GM19023 (cell line): Measurements from ENCODE around the gene ATP6V1B1.

Source experiments
- ATAC-seq: cut with Tn5 transposase; IDR thresholded peaks from one replicate; pipeline ENCODE4 v1.9.1; 2021; ENCODE audit warnings: mild to moderate bottlenecking, moderate library complexity; ENCODE audit not compliant: unreplicated experiment

Gene ATP6V1B1

DNA sequence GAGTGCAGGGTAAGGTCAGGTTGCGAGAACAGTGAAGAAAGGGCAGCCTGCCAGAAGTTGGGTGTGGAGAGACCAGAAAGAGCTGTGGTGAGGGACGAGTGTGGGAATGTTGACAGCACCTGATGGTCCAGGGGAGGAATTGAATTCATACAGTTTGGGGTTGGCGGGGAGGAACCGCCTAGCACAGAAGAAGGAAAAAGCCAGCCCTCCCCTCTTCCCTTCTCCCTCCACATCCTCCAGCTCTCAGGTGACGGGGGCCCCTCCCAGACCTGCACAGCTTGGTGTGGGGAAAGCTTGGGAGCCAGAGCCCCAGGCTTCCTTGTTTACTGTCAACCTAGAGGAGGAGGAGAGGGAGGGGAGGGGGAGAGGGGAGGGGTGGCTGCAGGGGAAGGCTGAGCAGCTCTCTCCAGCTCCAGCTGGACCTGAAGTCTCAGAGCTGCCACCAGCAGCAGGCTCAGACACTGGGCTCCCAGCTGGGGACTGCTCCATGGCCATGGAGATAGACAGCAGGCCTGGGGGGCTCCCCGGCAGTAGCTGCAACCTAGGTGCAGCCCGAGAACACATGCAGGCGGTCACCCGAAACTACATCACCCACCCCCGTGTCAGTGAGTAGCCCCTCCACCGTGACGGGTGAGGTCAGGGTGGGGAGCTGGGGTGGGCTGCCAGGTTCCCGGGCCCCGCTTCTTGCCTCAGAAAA, at the start of gene ATP6V1B1:
Gene ATP6V1B1, plus strand, starts transcription at position 433 of the 697 bp plus-strand sequence. Its CDS starts 55 bp downstream, at position 488.
- no peak for ATAC-seq

GRCh38 chr2:70886541-70886987, 49.1 kb upstream of the ATP6V1B1 start:
- no peak for ATAC-seq

DNA sequence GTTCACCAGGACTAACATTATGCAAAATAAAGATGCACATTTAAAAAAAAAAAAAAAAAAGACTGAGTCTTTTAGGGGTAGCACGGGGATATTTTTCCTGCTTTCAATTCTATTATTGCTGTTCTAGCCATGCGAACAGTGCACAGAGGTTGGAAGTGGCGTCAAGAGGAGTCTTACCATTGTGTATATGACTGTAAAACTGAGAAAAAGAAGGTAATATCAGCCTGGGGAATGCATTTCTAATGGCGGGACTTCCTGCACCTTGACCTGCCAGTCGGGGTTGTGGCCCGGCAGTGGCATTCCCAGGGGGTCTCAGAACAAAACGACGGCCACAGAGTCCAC, 48.5 kb upstream of the ATP6V1B1 start:
- ATAC-seq: no peak

DNA sequence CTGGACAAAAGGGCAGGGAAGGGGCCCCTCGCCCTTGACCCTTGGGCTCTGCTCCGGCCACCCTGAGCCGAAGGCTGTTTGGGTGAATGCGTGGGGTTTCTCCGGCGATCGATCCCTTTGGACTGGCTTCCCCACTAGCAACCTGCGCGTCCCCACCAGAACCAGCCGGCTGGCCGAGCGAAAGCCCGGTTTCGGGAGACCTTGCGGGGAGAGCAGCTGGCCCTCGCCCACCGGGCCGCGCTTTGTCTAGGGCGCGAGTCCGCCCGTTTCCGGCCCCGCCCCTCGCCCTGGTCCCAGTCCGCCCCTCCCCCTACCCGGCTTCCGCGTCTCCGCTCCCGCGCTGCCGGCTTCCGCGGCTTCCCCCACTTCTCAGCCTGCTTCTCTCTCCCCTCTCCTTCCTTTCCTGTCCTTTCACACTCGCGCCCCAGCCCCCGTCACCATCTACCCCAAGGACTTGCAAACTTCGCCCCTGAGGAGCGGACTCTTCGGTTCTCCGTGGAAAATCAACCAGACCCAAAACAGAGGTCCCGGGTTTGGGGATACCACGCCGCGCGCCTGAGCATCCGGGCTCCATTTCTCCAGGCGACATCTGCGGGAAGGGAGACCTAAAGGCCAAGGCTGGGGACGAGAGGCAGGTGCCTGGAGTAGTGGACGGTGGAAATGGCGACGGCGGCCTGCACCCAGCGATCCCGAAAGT, 48.0 kb upstream of the ATP6V1B1 start:
- no peak for ATAC-seq

DNA sequence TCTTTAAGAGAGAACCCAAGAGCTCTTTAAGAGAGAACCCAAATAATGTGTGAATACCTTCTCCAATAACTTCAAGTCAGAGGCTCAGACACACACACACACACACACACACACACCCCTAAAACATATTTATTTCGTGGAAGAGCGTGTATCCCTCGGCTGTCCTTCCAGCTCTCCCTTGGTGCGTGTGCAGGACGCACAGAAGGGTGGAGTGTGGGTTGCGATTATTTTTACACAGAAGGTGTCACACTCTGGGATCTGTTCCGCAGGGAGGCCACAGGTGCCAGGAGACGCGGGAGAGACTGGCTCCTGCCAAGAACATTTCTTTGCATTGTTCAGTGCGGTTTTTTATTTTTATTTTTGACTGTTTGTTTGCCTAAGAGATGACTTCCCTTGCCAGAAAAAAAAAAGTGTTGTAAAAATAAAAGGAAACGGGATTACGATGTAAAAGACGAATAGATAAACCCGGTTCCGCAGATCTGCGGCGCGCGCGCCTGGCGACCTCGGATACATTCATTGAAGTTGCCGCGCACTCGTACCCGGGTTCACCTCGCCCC, 47.3 kb upstream of the ATP6V1B1 start:
- no peak for ATAC-seq

DNA sequence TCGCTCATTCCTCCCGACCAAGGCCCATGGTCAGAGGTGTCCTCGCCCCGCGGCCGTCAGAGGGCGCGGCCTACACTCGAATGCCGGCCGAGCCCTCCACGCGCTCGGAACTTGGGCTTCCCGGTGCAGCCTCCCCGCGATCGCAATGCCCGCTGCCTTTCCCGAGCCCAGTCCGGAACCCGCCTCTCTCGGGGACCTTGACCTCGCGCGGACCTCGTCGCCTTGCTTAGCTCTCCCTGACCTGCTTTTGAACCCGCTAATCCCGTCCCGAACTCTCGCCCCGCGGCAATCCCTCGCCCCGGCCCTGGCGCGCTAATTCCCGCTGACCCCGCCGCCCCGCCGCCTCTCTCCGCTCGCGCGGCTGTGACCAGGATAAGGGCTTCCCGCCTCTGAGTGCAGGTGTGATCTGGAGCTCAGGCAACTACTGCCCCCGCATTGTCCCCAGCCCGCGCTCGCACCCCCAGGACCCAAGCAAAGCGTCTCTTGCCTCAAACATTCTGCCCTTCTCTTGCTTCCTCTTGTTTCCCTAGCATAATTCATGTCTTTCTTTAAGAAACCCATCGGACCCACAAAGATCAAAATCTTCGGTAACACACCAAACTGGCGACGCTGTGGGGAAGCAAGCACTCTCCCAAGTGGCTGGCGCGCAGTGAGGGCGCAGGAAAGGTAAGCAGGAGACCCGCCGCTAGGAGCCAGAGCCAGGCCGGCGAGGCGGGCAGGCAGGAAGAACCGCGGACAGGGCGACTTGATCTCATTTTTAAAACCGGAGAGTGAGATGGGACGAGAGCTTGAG, 46.6 kb upstream of the ATP6V1B1 start:
- ATAC-seq: no peak

DNA sequence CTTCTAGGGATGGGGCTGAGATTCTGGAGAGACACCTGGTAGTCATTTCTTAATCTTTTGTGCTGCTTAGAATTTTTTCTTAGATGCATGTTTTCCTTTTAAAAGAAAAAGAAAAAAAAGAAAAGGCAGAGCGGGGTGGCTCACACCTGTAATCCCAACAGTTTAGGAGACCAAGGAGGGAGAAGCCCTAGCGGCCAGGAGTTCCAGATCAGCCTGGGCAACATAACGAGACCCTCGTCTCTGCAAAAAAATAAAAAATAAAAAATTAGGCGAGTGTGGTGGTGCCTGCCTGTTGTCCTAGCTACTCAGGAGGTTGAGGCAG, 46.0 kb upstream of the ATP6V1B1 start:
- ATAC-seq: no peak

- ATAC-seq: no peak
These were observed 45.1 kb upstream of the ATP6V1B1 start for GRCh38 chr2:70890469-70891065.

DNA sequence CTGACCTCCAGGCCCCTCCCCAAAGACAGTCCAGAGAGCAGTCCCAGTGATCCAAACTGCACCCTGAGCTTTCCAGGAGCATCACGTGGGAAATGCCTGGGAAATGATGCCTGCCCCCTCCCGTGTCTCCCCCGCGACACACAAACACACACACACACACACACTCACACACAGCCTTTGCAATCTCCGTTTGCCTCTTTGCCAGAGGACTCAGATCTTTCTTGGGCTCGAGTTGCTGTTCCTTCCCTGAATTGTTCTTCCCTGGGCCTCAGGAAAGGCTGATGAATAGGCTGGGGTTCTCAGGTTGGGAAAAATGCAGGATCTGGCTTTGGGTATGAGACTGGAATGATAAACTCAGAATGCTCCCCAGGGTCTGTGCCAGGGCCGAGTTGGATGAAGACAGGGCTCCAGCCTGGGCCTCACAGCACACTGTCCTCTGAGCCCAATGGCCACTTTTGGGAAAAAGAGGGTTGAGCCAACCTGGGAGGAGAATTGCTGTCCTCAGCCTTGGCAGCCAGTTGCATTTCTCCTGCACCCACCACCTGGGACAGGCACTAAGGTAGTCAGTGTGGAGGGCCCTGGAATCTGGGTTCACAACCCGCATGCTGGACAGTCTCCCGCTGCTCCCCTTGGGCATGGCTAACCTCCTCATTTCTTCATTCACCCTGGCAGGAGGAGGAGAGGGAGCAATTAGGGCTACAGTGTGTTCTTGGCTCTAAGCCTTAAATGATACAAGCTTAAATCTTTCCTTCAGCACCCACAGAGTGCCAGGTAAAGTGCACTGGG, 43.9 kb upstream of the ATP6V1B1 start:
- ATAC-seq: no peak

- no peak for ATAC-seq
These were observed 43.0 kb upstream of the ATP6V1B1 start for GRCh38 chr2:70892750-70893149.

- ATAC-seq: no peak
These were observed 42.5 kb upstream of the ATP6V1B1 start for GRCh38 chr2:70893186-70893585.

- ATAC-seq: no peak
These were observed 40.9 kb upstream of the ATP6V1B1 start for GRCh38 chr2:70894765-70895164.

DNA sequence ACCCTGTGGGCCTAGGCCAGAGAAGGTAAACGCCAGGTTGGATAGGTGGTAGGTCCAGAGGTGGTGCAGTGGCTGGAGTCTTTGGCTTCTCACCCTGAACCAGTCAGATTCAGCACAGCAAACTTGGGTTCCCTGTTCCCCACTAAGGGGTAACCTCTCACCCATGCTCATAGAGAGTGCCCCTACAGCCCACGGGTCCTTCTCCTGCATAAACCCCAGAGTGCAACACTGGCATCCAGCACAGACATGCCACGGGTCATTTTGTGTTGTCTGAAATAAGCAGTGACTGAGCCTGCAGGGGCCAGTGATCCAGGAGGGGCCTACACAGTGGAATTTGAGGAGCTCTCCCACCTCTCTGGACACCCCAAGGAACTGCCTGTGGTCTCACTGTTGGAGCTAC, 40.5 kb upstream of the ATP6V1B1 start:
- no peak for ATAC-seq

DNA sequence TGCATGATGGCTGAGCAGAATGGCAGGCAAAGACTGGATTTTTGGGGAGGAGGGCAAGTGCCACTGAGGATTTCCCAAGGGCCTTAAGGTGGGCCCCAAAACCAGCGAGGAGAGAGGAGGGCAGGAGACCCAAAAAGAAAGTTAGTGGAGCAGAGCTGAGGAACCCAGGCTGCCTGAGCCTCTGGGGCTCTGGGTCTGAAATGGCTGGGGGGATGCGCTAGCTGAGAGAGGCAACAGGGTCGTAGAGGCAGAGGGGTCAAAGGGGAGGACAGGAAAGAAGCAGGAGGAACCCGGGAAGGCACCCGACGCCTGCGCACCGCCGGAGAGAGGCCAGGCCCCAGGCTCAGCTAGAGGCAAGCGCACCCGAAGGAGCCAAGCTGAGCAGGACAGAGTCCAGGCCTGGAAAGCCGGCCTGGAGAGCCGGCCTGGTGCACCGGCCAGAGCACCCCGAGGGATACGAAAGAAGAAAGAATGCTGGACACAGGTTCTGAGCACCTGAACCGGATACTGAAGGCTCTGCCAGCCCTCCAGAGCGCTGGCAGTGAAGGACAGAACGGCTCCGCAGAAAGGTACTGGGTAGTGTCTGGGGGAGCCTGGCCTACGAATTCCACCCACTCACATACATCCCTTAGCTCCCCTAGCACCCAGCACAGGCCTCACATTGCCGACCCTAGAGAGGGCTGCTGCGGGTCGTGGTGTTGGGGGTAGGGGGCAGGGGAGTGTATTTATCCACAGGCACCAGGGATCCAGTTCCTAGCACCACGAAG, 39.5 kb upstream of the ATP6V1B1 start:
- ATAC-seq: no peak

GRCh38 chr2:70896765-70897202, 38.9 kb upstream of the ATP6V1B1 start:
- no peak for ATAC-seq

GRCh38 chr2:70897203-70897976, 38.3 kb upstream of the ATP6V1B1 start:
- no peak for ATAC-seq

DNA sequence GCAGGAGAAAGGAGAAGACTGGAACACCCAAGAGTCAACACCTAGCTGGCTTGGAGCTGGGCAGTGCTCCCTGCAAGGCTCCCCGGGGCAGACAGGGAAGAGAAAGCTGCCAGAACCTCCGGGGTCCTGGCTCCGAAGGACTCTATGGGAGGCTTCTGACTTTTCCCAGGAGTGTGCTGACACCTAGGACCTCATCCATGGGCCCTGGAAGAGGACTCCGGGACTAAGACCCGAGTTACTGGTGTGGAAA, 37.8 kb upstream of the ATP6V1B1 start:
- ATAC-seq: no peak

GRCh38 chr2:70898363-70899240, 37.1 kb upstream of the ATP6V1B1 start:
- ATAC-seq: no peak
